Endodermal cell (in vitro differentiated cells): ENCODE measurements around the gene SLC12A3. TPM values are rescaled to one million over a fixed set of nuclear protein-coding genes. Genes with fewer than 3 reads are reported as not detected.

Source experiments
- DNase-seq: peaks from one replicate; pipeline ENCODE4 v3.0.0-alpha.2; 2017
- H3K27ac ChIP-seq: 2 replicates; pipeline ENCODE4 v1.5.1; 2013; ENCODE audit warnings: mild to moderate bottlenecking, low read depth, low read length, moderate library complexity
- H3K27me3 ChIP-seq: 2 replicates; pipeline ENCODE4 v1.6.1; 2013; ENCODE audit warnings: mild to moderate bottlenecking, low read length, moderate library complexity; ENCODE audit not compliant: insufficient read depth, control insufficient read depth, poor library complexity, severe bottlenecking
- H3K36me3 ChIP-seq: 2 replicates; pipeline ENCODE4 v1.7.0; 2013; ENCODE audit warnings: mild to moderate bottlenecking, low read length, moderate library complexity; ENCODE audit not compliant: control insufficient read depth, insufficient read depth
- H3K4me1 ChIP-seq: one replicate; pipeline ENCODE4 v1.7.0; 2013; ENCODE audit warnings: low read length; ENCODE audit not compliant: control insufficient read depth, insufficient read depth
- H3K4me3 ChIP-seq: 2 replicates; pipeline ENCODE4 v1.5.1; 2013; ENCODE audit warnings: mild to moderate bottlenecking, low read length, moderate library complexity
- H3K9ac ChIP-seq: 2 replicates; pipeline ENCODE4 v1.6.1; 2013; ENCODE audit warnings: mild to moderate bottlenecking, low read length, moderate library complexity; ENCODE audit not compliant: poor library complexity, severe bottlenecking; ENCODE audit errors: extremely low read depth
- H3K9me3 ChIP-seq: 2 replicates; pipeline ENCODE4 v1.6.1; 2013; ENCODE audit warnings: mild to moderate bottlenecking, low read length, moderate library complexity; ENCODE audit not compliant: control insufficient read depth
- H3K27ac Mint-ChIP-seq: 2 replicates; pipeline ENCODE4 v1.8.0; 2020; ENCODE audit warnings: mixed read lengths
- H3K27me3 Mint-ChIP-seq: 2 replicates; pipeline ENCODE4 v1.8.0; 2021; ENCODE audit warnings: mild to moderate bottlenecking, mixed read lengths; ENCODE audit not compliant: insufficient read depth
- H3K36me3 Mint-ChIP-seq: 2 replicates; pipeline ENCODE4 v1.8.0; 2020; ENCODE audit warnings: low read depth, mixed read lengths
- H3K4me1 Mint-ChIP-seq: 2 replicates; pipeline ENCODE4 v1.8.0; 2020; ENCODE audit warnings: mixed read lengths
- H3K4me3 Mint-ChIP-seq: 2 replicates; pipeline ENCODE4 v1.8.0; 2020; ENCODE audit warnings: mild to moderate bottlenecking, moderate library complexity, mixed read lengths
- H3K9me3 Mint-ChIP-seq: 2 replicates; pipeline ENCODE4 v1.8.0; 2020; ENCODE audit warnings: mild to moderate bottlenecking, mixed read lengths
- whole genome bisulfite sequencing, 2 experiments: methylation state at CpG; one replicate each; pipeline versions ENCODE4 v1.1.5 to v1.1.7; 2013; ENCODE audit warnings: missing lambda C conversion rate in 2 of 2, mixed read lengths in 1 of 2; ENCODE audit not compliant: insufficient coverage in 1 of 2, insufficient read length in 1 of 2; 5-methylcytosine and 5-hydroxymethylcytosine counted together
- total RNA-seq, 2 donors: library from RNA; stranded (reverse); fragmentation: NEBNext Ultra II Directional in 1 of 2; extraction: Animal tissue kit (Norgen Biotek cat#: 25700) in 1 of 2; gene quantifications; 2 replicates in 1 of 2; 3 replicates in 1 of 2; pipeline ENCODE4 v1.2.1, GENCODE V29; 2021
- TF ChIP-seq, protein P1 (sequence below): fragments of 200-600 bp; sonication (generic); conservative IDR thresholded peaks from 2 replicates; pipeline ENCODE4 v1.5.0; 2021; ENCODE audit warnings: antibody characterized with exemption, mild to moderate bottlenecking

The SLC12A3 gene
- total RNA-seq, 2 donors from 2014 or later, result not detected

DNA sequence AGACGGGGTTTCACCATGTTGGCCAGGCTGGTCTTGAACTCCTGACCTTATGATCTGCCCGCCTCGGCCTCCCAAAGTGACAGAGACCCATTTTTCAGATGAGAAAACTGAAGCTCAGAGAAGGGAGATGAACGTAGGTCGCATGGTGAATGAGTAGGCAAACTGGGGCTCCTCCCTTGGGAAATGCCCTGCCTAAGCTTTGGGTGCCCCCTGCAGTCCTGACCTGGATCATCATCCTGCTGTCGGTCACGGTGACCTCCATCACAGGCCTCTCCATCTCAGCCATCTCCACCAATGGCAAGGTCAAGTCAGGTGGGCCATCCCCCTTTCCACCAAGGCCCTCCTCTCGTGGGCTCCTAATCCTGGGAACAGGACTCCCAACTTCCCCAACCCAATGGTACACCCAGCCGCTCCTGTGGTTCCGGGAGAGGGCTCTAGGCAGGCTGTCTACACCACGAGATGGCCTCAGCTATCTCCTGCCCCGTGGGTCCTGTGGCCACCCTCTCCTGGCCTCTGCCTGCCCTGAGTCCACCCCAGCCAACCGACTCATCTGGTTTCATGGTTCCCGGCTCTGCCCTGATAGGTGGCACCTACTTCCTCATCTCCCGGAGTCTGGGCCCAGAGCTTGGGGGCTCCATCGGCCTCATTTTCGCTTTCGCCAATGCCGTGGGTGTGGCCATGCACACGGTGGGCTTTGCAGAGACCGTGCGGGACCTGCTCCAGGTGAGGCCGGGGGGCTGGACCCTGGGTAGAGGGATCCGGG lies 4.7 kb downstream of the SLC12A3 start:
- H3K9ac ChIP-seq, result no peak overlapping the region
- H3K9me3 ChIP-seq, result no peaks in the 10 kb centered on the region
- H3K4me3 Mint-ChIP-seq, result no peak overlapping the region
- H3K27ac ChIP-seq, result no peak overlapping the region
- H3K4me1 ChIP-seq, result no peaks in the 10 kb centered on the region
- no peaks in the 10 kb centered on the region for H3K27me3 Mint-ChIP-seq
- H3K27me3 ChIP-seq, result no peaks in the 10 kb centered on the region
- peaks cover 4% of the 10 kb centered on the region for H3K4me1 Mint-ChIP-seq
- H3K4me3 ChIP-seq, result no peak overlapping the region
- H3K9me3 Mint-ChIP-seq, result no peaks in the 10 kb centered on the region
- WGBS, 2 experiments, result 90 to 94% methylated on average over 16 to 24 of the region's 24 CpGs
- no peaks in the 10 kb centered on the region for H3K36me3 ChIP-seq
- DNase-seq, result peak; percentile 89
- no peaks in the 10 kb centered on the region for H3K36me3 Mint-ChIP-seq
- peak overlapping the region; percentile 39 for H3K27ac Mint-ChIP-seq
- TF ChIP-seq, protein P1, sequence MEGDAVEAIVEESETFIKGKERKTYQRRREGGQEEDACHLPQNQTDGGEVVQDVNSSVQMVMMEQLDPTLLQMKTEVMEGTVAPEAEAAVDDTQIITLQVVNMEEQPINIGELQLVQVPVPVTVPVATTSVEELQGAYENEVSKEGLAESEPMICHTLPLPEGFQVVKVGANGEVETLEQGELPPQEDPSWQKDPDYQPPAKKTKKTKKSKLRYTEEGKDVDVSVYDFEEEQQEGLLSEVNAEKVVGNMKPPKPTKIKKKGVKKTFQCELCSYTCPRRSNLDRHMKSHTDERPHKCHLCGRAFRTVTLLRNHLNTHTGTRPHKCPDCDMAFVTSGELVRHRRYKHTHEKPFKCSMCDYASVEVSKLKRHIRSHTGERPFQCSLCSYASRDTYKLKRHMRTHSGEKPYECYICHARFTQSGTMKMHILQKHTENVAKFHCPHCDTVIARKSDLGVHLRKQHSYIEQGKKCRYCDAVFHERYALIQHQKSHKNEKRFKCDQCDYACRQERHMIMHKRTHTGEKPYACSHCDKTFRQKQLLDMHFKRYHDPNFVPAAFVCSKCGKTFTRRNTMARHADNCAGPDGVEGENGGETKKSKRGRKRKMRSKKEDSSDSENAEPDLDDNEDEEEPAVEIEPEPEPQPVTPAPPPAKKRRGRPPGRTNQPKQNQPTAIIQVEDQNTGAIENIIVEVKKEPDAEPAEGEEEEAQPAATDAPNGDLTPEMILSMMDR, result peak; percentile 72

DNA sequence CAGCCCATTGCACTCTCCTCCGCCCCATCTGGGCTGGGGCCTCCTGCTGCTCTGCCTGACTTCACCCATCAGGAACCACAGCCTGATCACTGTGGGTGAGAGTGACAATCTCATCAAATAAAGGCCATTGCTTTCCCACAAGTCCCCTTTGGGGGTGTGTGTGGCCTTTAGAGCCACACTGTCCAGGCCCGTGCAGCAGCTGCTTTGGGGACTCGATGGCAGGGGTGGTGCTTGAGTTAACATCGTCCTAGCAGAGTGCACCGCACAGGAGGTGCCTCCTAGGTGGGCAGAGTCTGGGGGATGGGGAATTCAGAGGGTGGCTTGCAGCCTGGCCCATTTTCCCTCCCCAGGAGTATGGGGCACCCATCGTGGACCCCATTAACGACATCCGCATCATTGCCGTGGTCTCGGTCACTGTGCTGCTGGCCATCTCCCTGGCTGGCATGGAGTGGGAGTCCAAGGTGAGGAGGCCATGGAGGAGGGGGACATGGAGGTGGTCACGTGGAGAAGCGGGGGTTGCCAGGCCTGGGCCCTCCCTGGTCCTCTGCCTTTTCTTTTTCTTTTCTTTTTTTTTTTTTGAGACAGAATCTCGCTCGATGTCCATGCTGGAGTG lies 5.4 kb downstream of the SLC12A3 start:
- DNase-seq, result no peak
- no peaks in the 10 kb centered on the region for H3K36me3 Mint-ChIP-seq
- no peaks in the 10 kb centered on the region for H3K27me3 ChIP-seq
- TF ChIP-seq, protein P1, result no peak
- no peaks in the 10 kb centered on the region for H3K9me3 Mint-ChIP-seq
- H3K27ac Mint-ChIP-seq, result no peak overlapping the region
- H3K9ac ChIP-seq, result no peak overlapping the region
- H3K27me3 Mint-ChIP-seq, result no peaks in the 10 kb centered on the region
- 94 to 100% methylated on average over 3 to 14 of the region's 14 CpGs for WGBS, 2 experiments
- no peak overlapping the region for H3K4me3 Mint-ChIP-seq
- H3K36me3 ChIP-seq, result no peaks in the 10 kb centered on the region
- no peaks in the 10 kb centered on the region for H3K4me1 Mint-ChIP-seq
- no peak overlapping the region for H3K27ac ChIP-seq
- H3K4me1 ChIP-seq, result no peaks in the 10 kb centered on the region
- no peak overlapping the region for H3K4me3 ChIP-seq
- H3K9me3 ChIP-seq, result no peaks in the 10 kb centered on the region

DNA sequence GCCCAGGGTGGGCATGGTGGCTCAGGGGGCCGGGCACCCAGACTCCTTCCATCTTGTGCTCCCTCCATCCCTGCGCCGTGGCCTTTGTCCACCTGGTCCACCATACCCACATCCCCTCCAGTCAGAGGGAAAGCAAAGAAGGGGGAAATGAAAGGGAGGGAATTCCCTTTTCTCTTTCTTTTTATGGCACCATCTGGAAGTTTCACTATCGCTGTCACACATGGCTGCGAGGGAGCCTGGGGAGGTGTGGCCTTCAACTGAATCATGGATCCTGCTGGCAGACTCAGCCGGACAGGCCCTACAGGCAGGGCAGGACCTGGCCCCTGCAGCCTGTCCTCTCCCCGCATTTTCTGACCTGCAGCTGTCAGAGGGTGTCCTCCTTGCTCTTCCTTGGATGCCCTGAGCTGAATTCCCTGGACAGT lies 6.2 kb downstream of the SLC12A3 start:
- no peaks in the 10 kb centered on the region for H3K4me1 Mint-ChIP-seq

More for the DNA sequence above, 6.2 kb downstream of the SLC12A3 start:
- Histone ChIP-seq H3K4me1 (no peaks in the 10 kb centered on the region), H3K27me3 (no peaks in the 10 kb centered on the region), H3K9ac (no peak overlapping the region), H3K9me3 (no peaks in the 10 kb centered on the region), H3K27ac (no peak overlapping the region), H3K36me3 (no peaks in the 10 kb centered on the region), H3K4me3 (no peak overlapping the region)
- Mint-ChIP-seq H3K27ac (no peak overlapping the region), H3K36me3 (no peaks in the 10 kb centered on the region), H3K27me3 (no peaks in the 10 kb centered on the region), H3K9me3 (no peaks in the 10 kb centered on the region), H3K4me3 (no peak overlapping the region)
- DNase-seq, result no peak
- 82 to 90% methylated on average over 2 to 5 of the region's 7 CpGs for WGBS, 2 experiments
- TF ChIP-seq, protein P1, result no peak
